ENCODE data around the gene PKN3. TPM values are rescaled to one million over a fixed set of nuclear protein-coding genes. Genes with fewer than 3 reads are reported as not detected.
A peak's percentile ranks its signal among the peaks of the same experiment; 100 is the strongest.

PKN3 gene
- total RNA-seq, 1 donor: 3.6 TPM

DNA sequence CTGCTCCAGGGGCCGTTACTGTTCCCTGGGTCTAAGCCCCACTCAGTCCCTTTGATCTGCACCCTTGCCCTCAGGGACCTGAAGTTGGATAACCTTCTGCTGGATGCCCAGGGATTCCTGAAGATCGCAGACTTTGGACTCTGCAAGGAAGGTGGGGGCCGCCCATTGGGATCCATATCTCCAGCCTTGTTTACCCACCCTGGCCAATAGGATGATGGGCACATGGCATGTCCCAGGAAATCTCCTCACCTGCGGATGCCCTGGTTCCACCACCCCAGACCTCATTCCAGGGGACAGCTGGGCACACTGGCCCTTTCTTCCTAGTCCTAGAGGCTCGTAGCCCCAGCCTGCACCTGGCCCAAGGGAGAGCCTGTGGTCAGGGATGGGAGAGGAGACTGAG is 16.2 kb downstream of the PKN3 start:
- DNase-seq (ENCODE audit: low read depth): no peak
- no peak overlapping the region for H3K4me3 ChIP-seq (ENCODE audit: low read depth, low read length)
- TF ChIP-seq CTCF (IDR thresholded peaks at IDR 0.05; ENCODE audit: insufficient read depth, low read length): no peak

DNA sequence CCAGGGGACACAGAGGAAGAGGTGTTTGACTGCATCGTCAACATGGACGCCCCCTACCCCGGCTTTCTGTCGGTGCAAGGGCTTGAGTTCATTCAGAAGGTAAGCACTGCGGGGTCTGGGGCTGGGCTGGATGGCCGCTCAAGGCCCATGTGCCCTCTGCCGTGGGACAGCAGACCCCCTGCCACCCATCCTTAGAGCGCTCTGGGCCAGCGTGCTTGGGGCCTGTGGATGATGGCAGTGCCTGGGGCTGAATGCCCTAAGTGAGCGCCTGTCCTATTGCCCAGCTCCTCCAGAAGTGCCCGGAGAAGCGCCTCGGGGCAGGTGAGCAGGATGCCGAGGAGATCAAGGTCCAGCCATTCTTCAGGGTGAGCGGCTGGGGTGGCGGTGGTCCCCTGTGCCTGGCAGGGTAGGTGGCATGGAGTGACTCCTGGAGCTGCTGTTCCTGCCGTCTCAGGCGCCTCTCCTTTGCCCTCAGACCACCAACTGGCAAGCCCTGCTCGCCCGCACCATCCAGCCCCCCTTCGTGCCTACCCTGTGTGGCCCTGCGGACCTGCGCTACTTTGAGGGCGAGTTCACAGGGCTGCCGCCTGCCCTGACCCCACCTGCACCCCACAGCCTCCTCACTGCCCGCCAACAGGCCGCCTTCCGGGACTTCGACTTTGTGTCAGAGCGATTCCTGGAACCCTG is 17.8 kb downstream of the PKN3 start:
- no peak for DNase-seq (ENCODE audit: low read depth)
- no peak overlapping the region for H3K4me3 ChIP-seq (ENCODE audit: low read depth, low read length)
- no peak for TF ChIP-seq CTCF (IDR thresholded peaks at IDR 0.05; ENCODE audit: insufficient read depth, low read length)

- no peak for TF ChIP-seq CTCF (IDR thresholded peaks at IDR 0.05; ENCODE audit: insufficient read depth, low read length)
- H3K4me3 ChIP-seq (ENCODE audit: low read depth, low read length): no peak overlapping the region
- no peak for DNase-seq (ENCODE audit: low read depth)
Measured at GRCh38 chr9:128720841-128721486, 18.7 kb downstream of the PKN3 start.

GRCh38 chr9:128721487-128722010 is 19.2 kb downstream of the PKN3 start:
- no peak for TF ChIP-seq CTCF (IDR thresholded peaks at IDR 0.05; ENCODE audit: insufficient read depth, low read length)
- no peak for DNase-seq (ENCODE audit: low read depth)
- H3K4me3 ChIP-seq (ENCODE audit: low read depth, low read length): no peak overlapping the region

GRCh38 chr9:128722380-128723351 is 20.4 kb downstream of the PKN3 start:
- no peak for TF ChIP-seq CTCF (IDR thresholded peaks at IDR 0.05; ENCODE audit: insufficient read depth, low read length)
- no peak for DNase-seq (ENCODE audit: low read depth)
- H3K4me3 ChIP-seq (ENCODE audit: low read depth, low read length): no peak overlapping the region

DNA sequence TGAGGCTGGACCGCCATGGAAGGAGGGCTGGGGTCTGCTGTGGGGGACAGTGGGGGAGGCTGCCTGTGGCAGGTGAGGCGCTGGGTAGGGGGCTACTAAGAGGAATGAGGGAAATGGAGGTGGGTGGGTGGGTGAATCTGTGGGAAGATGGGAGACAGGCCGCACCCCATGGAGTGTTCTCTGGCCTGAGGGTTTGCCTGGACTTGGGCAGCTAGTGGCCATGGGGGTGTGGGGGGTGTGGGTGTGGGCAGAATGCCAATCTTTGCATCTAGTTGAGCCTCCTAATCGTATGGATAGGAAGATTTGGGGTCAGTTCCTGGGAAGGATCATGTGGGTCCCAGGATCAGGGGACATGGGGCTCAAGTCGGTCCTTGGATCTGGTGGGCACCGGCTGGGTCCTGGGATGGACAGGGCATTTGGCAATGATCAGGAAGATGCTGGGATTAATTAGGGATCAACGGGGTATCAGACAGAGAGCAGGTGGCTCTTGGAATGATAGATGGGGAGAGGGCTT is 21.1 kb downstream of the PKN3 start:
- H3K4me3 ChIP-seq (ENCODE audit: low read depth, low read length): peak overlapping the region; percentile 78
- DNase-seq (ENCODE audit: low read depth): no peak
- no peak for TF ChIP-seq CTCF (IDR thresholded peaks at IDR 0.05; ENCODE audit: insufficient read depth, low read length)

All from fibroblast of the aortic adventitia (primary cell).